Activated naive CD4-positive, alpha-beta T cell treated with anti-CD3 and anti-CD28 coated beads for 36 hours (primary cell): ENCODE results near the gene LRP1B. TPM values are rescaled to one million over a fixed set of nuclear protein-coding genes. Genes with fewer than 3 reads are reported as not detected.

Source experiments
- CTCF ChIA-PET: fragments of 350-600 bp; sonication (Branson Sonifier 250); formaldehyde crosslinking; loops from one replicate; lab custom pipeline; 2021; ENCODE audit warnings: antibody characterized with exemption; lab: Charles Lee
- DNase-seq: peaks from one replicate; pipeline ENCODE4 v3.0.0-alpha.2; 2020
- H3K27ac Mint-ChIP-seq: one replicate; pipeline ENCODE4 v1.8.0; 2021; ENCODE audit warnings: mild to moderate bottlenecking, mixed read lengths
- H3K27me3 Mint-ChIP-seq: one replicate; pipeline ENCODE4 v1.8.0; 2021; ENCODE audit warnings: low read depth, mixed read lengths
- H3K36me3 Mint-ChIP-seq: one replicate; pipeline ENCODE4 v1.8.0; 2021; ENCODE audit warnings: low read depth, mixed read lengths
- H3K4me1 Mint-ChIP-seq: one replicate; pipeline ENCODE4 v1.8.0; 2021; ENCODE audit warnings: low read depth, mixed read lengths
- H3K4me3 Mint-ChIP-seq: one replicate; pipeline ENCODE4 v1.8.0; 2021; ENCODE audit warnings: mild to moderate bottlenecking, moderate library complexity, mixed read lengths
- H3K9me3 Mint-ChIP-seq: one replicate; pipeline ENCODE4 v1.8.0; 2021; ENCODE audit warnings: mixed read lengths
- intact Hi-C: fragments of 100-400 bp; cut with micrococcal nuclease; formaldehyde crosslinking; loops from one replicate; pipeline ENCODE4 v1.15.1; 2023
- total RNA-seq, 2 experiments: library from RNA; stranded (reverse); gene quantifications; one replicate each; pipeline ENCODE4 v1.2.3, GENCODE V29; 2021

Gene LRP1B
- total RNA-seq, 2 experiments from 2014 or later: not detected

GRCh38 chr2:141364821-141365220 is 766.0 kb downstream of the LRP1B start:
- H3K4me3 Mint-ChIP-seq: no peak overlapping the region
- H3K36me3 Mint-ChIP-seq: no peaks in the 10 kb centered on the region
- H3K27ac Mint-ChIP-seq: no peak overlapping the region
- CTCF ChIA-PET: interaction anchor here (0.7 kb wide), 1 partner anchor 190 kb away, joined by 3 read pairs; no protein-coding TSS in a partner anchor
- intact Hi-C loops: no loop called here
- DNase-seq: no peak
- peaks cover 10% of the 10 kb centered on the region for H3K9me3 Mint-ChIP-seq
- H3K4me1 Mint-ChIP-seq: no peaks in the 10 kb centered on the region
- H3K27me3 Mint-ChIP-seq: no peaks in the 10 kb centered on the region

DNA sequence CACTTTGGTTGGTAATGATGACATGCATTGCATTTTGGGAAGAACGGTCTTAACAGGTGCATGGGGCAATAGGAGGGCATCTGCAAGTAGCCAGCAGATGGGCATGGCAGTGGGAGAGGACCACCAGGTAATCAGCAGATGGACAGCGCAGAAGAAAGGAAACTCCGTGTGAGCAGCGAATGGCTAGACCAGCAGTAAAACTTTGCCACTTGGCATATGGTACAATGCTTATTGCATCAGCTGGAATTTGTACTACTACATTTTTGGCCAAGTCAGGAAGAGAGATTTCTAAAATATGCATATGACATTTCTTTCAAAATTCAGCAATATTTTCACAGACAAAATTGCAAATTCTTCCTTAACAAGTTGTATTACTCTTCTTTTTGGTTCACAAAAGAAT is 768.5 kb downstream of the LRP1B start:
- Mint-ChIP-seq H3K36me3 (no peaks in the 10 kb centered on the region), H3K27me3 (no peaks in the 10 kb centered on the region), H3K4me3 (no peak overlapping the region), H3K4me1 (no peaks in the 10 kb centered on the region), H3K27ac (no peak overlapping the region), H3K9me3 (peaks cover 8% of the 10 kb centered on the region)
- CTCF ChIA-PET: no interaction called here
- DNase-seq: no peak
- intact Hi-C loops: no loop called here

DNA sequence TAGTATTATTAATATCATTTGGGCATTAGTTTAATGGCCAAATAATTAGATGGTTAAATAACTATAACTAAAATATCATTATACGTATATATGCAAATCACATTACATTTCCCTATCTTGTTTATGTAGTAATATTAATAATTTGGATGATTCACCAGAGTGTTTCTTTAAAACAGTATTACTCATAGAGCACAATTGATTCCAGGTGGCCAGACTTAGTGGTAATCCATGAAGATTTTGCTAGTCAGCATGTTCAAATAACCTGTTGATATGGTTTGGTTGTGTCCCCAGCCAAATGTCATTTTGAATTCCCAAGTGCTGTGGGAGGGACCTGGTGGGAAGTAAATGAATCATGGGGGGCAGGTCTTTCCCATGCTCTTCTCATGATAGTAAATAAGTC is 782.3 kb downstream of the LRP1B start:
- intact Hi-C loops: no loop called here
- Mint-ChIP-seq H3K27me3 (no peaks in the 10 kb centered on the region), H3K36me3 (no peaks in the 10 kb centered on the region), H3K9me3 (peaks cover 15% of the 10 kb centered on the region), H3K27ac (no peak overlapping the region), H3K4me3 (no peak overlapping the region), H3K4me1 (no peaks in the 10 kb centered on the region)
- no peak for DNase-seq
- CTCF ChIA-PET: no interaction called here

- Mint-ChIP-seq H3K4me3 (no peak overlapping the region), H3K27me3 (no peaks in the 10 kb centered on the region), H3K4me1 (no peaks in the 10 kb centered on the region), H3K9me3 (peaks cover 8% of the 10 kb centered on the region), H3K27ac (no peak overlapping the region), H3K36me3 (no peaks in the 10 kb centered on the region)
- DNase-seq: no peak
- CTCF ChIA-PET: no interaction called here
- intact Hi-C loops: no loop called here
These were observed 789.4 kb downstream of the LRP1B start for GRCh38 chr2:141341444-141341843.

- intact Hi-C loops: no loop called here
- Mint-ChIP-seq H3K27me3 (no peaks in the 10 kb centered on the region), H3K27ac (no peak overlapping the region), H3K4me3 (no peak overlapping the region), H3K36me3 (no peaks in the 10 kb centered on the region), H3K4me1 (no peaks in the 10 kb centered on the region), H3K9me3 (peaks cover 8% of the 10 kb centered on the region)
- CTCF ChIA-PET: no interaction called here
- no peak for DNase-seq
These were observed 799.7 kb downstream of the LRP1B start for GRCh38 chr2:141331127-141331526.

DNA sequence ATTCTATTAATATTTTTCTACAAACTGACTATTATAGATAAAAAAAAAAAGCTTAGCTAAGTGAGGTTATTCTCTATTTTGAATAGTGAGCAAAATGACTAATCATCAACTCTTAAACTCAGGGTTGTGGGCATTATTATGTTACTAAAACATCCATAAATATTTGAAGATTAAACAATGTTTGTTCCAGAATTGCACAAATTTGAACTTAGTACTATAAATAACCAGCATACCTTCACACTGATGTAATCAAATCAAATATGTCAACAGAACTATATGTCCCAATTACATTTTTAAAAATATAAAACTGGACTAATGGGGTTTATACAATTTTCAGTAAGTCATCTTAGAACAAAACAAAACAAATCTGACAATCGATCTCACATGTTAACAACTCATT is 800.9 kb downstream of the LRP1B start:
- no peak for DNase-seq
- no peak overlapping the region for H3K4me3 Mint-ChIP-seq
- H3K36me3 Mint-ChIP-seq: no peaks in the 10 kb centered on the region
- H3K9me3 Mint-ChIP-seq: peaks cover 11% of the 10 kb centered on the region
- CTCF ChIA-PET: no interaction called here
- intact Hi-C loops: no loop called here
- H3K27me3 Mint-ChIP-seq: no peaks in the 10 kb centered on the region
- H3K27ac Mint-ChIP-seq: no peak overlapping the region
- no peaks in the 10 kb centered on the region for H3K4me1 Mint-ChIP-seq

- no peak for DNase-seq
- H3K9me3 Mint-ChIP-seq: peaks cover 11% of the 10 kb centered on the region
- intact Hi-C loops: no loop called here
- H3K4me3 Mint-ChIP-seq: no peak overlapping the region
- no peaks in the 10 kb centered on the region for H3K36me3 Mint-ChIP-seq
- no peaks in the 10 kb centered on the region for H3K4me1 Mint-ChIP-seq
- H3K27ac Mint-ChIP-seq: no peak overlapping the region
- CTCF ChIA-PET: no interaction called here
- H3K27me3 Mint-ChIP-seq: no peaks in the 10 kb centered on the region
These were observed 807.2 kb downstream of the LRP1B start for GRCh38 chr2:141323571-141323970.

DNA sequence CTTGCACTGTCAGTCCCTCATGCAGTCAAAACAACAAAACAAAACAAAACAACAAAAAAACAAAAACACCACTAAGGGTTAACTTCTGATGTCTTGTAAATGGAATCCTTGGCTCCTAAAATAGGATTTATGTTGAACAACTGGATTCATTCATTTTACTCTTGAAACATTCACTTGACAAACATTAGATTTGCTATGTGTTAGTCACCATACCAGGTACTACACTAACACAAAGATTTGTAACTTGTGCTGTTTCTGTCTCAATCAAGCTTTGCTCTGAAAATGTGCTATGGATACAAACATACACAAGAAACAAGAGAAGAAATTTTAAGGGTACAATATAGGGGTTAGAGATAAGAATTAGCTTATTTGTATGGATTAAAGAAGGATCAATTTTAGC is 812.8 kb downstream of the LRP1B start:
- Mint-ChIP-seq H3K4me1 (no peaks in the 10 kb centered on the region), H3K27me3 (no peaks in the 10 kb centered on the region), H3K27ac (no peak overlapping the region), H3K36me3 (no peaks in the 10 kb centered on the region), H3K9me3 (peaks cover 3% of the 10 kb centered on the region), H3K4me3 (no peak overlapping the region)
- intact Hi-C loops: no loop called here
- CTCF ChIA-PET: no interaction called here
- DNase-seq: no peak

GRCh38 chr2:141316606-141317005 is 814.2 kb downstream of the LRP1B start:
- CTCF ChIA-PET: no interaction called here
- DNase-seq: no peak
- intact Hi-C loops: no loop called here
- no peak overlapping the region for H3K27ac Mint-ChIP-seq
- H3K27me3 Mint-ChIP-seq: no peaks in the 10 kb centered on the region
- no peak overlapping the region for H3K4me3 Mint-ChIP-seq
- H3K4me1 Mint-ChIP-seq: no peaks in the 10 kb centered on the region
- H3K9me3 Mint-ChIP-seq: peaks cover 5% of the 10 kb centered on the region
- no peaks in the 10 kb centered on the region for H3K36me3 Mint-ChIP-seq

GRCh38 chr2:141316103-141316502 is 814.7 kb downstream of the LRP1B start:
- H3K27ac Mint-ChIP-seq: no peak overlapping the region
- peaks cover 5% of the 10 kb centered on the region for H3K9me3 Mint-ChIP-seq
- no peaks in the 10 kb centered on the region for H3K4me1 Mint-ChIP-seq
- intact Hi-C loops: no loop called here
- CTCF ChIA-PET: no interaction called here
- no peaks in the 10 kb centered on the region for H3K36me3 Mint-ChIP-seq
- no peak overlapping the region for H3K4me3 Mint-ChIP-seq
- DNase-seq: no peak
- H3K27me3 Mint-ChIP-seq: no peaks in the 10 kb centered on the region

DNA sequence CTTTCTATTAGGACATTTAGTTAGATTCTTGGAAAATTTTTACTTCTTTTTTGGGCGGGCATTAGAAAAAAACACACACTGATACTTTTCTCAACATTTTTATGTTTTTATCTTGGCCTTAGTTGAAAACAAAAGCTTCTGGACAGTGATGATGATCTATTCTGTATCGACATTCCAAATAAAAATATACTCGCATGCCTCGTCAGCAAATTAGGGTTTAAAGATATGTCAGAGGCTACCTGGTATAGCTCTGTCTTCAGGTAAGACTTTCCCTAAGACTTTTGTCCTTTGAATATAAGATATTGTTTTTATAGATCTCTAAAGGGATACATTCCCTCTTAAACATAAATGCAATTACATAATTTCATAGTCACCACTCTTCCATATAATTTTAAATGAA is 816.8 kb downstream of the LRP1B start:
- Mint-ChIP-seq H3K36me3 (no peaks in the 10 kb centered on the region), H3K9me3 (peaks cover 7% of the 10 kb centered on the region), H3K4me1 (no peaks in the 10 kb centered on the region), H3K27ac (no peak overlapping the region), H3K4me3 (no peak overlapping the region), H3K27me3 (no peaks in the 10 kb centered on the region)
- DNase-seq: no peak
- intact Hi-C loops: no loop called here
- CTCF ChIA-PET: no interaction called here

DNA sequence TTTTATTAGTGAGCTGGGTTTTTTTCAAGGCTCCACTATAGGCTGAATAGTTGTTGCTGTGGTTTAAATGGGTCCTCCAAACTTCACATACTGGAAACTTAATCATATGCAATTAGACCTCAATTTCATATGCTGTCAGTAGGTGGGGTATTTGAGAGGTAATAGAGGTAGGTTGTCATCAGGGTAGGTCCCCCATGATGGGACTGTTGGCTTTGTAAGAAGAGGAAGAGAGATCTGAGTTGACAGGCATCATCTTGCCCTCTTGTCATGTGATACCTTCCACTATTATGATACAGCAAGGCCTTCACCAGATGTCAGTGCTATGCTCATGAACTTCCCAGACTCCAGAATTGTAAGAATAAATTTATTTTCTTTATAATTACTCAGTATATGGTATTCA is 819.4 kb downstream of the LRP1B start:
- no peaks in the 10 kb centered on the region for H3K4me1 Mint-ChIP-seq
- H3K4me3 Mint-ChIP-seq: no peak overlapping the region
- H3K27ac Mint-ChIP-seq: no peak overlapping the region
- H3K27me3 Mint-ChIP-seq: no peaks in the 10 kb centered on the region
- H3K36me3 Mint-ChIP-seq: no peaks in the 10 kb centered on the region
- intact Hi-C loops: no loop called here
- CTCF ChIA-PET: no interaction called here
- DNase-seq: no peak
- peaks cover 5% of the 10 kb centered on the region for H3K9me3 Mint-ChIP-seq

- no peak overlapping the region for H3K4me3 Mint-ChIP-seq
- H3K9me3 Mint-ChIP-seq: peaks cover 2% of the 10 kb centered on the region
- H3K27me3 Mint-ChIP-seq: no peaks in the 10 kb centered on the region
- intact Hi-C loops: no loop called here
- no peak for DNase-seq
- H3K4me1 Mint-ChIP-seq: no peaks in the 10 kb centered on the region
- no peaks in the 10 kb centered on the region for H3K36me3 Mint-ChIP-seq
- CTCF ChIA-PET: no interaction called here
- H3K27ac Mint-ChIP-seq: no peak overlapping the region
These were observed 824.4 kb downstream of the LRP1B start for GRCh38 chr2:141306368-141306767.

GRCh38 chr2:141301551-141301950 is 829.3 kb downstream of the LRP1B start:
- H3K4me3 Mint-ChIP-seq: no peak overlapping the region
- no peaks in the 10 kb centered on the region for H3K4me1 Mint-ChIP-seq
- H3K27me3 Mint-ChIP-seq: no peaks in the 10 kb centered on the region
- CTCF ChIA-PET: no interaction called here
- intact Hi-C loops: no loop called here
- no peaks in the 10 kb centered on the region for H3K36me3 Mint-ChIP-seq
- H3K27ac Mint-ChIP-seq: no peak overlapping the region
- H3K9me3 Mint-ChIP-seq: peaks cover 3% of the 10 kb centered on the region
- no peak for DNase-seq
